Keratinocyte (primary cell): ENCODE measurements around the gene APP. TPM values are rescaled to one million over a fixed set of nuclear protein-coding genes. Genes with fewer than 3 reads are reported as not detected.

ENCODE experiments used
- DNase-seq: peaks from one replicate; pipeline ENCODE4 v3.0.0-alpha.2; 2011; ENCODE audit warnings: low read depth, missing footprints, low spot score
- FAIRE-seq: peaks from 2 replicates; lab custom pipeline; 2011; peaks lifted over from hg19 to GRCh38; lab: Jason Lieb, UNC
- H2AFZ ChIP-seq: 2 replicates; pipeline ENCODE4 v1.6.0; 2012; ENCODE audit warnings: low read length, control low read depth, inconsistent platforms; ENCODE audit not compliant: control insufficient read depth
- H3K27ac ChIP-seq: 2 replicates; pipeline ENCODE4 v1.5.1; 2011; ENCODE audit warnings: low read length; ENCODE audit not compliant: control insufficient read depth, insufficient read depth
- H3K27me3 ChIP-seq: 3 replicates; pipeline ENCODE4 v1.6.0; 2011; ENCODE audit warnings: low read length; ENCODE audit not compliant: control insufficient read depth, insufficient read depth; ENCODE audit errors: extremely low read depth
- H3K36me3 ChIP-seq, 2 experiments: 2 replicates in 1 of 2; 3 replicates in 1 of 2; pipeline ENCODE4 v1.5.1; 2011; ENCODE audit warnings: low read length in 2 of 2, mild to moderate bottlenecking in 1 of 2; ENCODE audit not compliant: control insufficient read depth in 2 of 2, insufficient read depth in 2 of 2; ENCODE audit errors: extremely low read depth in 1 of 2
- H3K4me1 ChIP-seq: 3 replicates; pipeline ENCODE4 v1.5.1; 2011; ENCODE audit warnings: low read length; ENCODE audit not compliant: control insufficient read depth, insufficient read depth; ENCODE audit errors: extremely low read depth
- H3K4me2 ChIP-seq: 3 replicates; pipeline ENCODE4 v1.6.0; 2011; ENCODE audit warnings: low read depth, low read length; ENCODE audit not compliant: control insufficient read depth, insufficient read depth; ENCODE audit errors: extremely low read depth
- H3K4me3 ChIP-seq, 3 experiments: fragments of 200-600 bp in 1 of 3; sonication (generic) in 1 of 3; 2 replicates in 2 of 3; 3 replicates in 1 of 3; pipeline ENCODE4 v1.5.1; 2011 to 2016; ENCODE audit warnings: low read length in 3 of 3, mild to moderate bottlenecking in 3 of 3, control low read depth in 2 of 3, inconsistent platforms in 1 of 3, low read depth in 1 of 3, mixed read lengths in 1 of 3, mixed run types in 1 of 3, moderate library complexity in 1 of 3; ENCODE audit not compliant: control insufficient read depth in 2 of 3, insufficient read depth in 2 of 3; ENCODE audit errors: extremely low read depth in 1 of 3
- H3K79me2 ChIP-seq: 2 replicates; pipeline ENCODE4 v1.6.0; 2012; ENCODE audit warnings: low read length; ENCODE audit not compliant: control insufficient read depth, insufficient read depth
- H3K9ac ChIP-seq: 3 replicates; pipeline ENCODE4 v1.6.0; 2011; ENCODE audit warnings: low read length; ENCODE audit not compliant: control insufficient read depth, insufficient read depth; ENCODE audit errors: extremely low read depth
- H3K9me1 ChIP-seq: 3 replicates; pipeline ENCODE4 v1.6.0; 2011; ENCODE audit warnings: low read length; ENCODE audit not compliant: control insufficient read depth, insufficient read depth; ENCODE audit errors: extremely low read depth
- H3K9me3 ChIP-seq: 2 replicates; pipeline ENCODE4 v1.5.1; 2012; ENCODE audit warnings: low read depth, low read length; ENCODE audit not compliant: control insufficient read depth
- H4K20me1 ChIP-seq: 3 replicates; pipeline ENCODE4 v1.6.0; 2011; ENCODE audit warnings: low read length; ENCODE audit not compliant: control insufficient read depth, insufficient read depth; ENCODE audit errors: extremely low read depth
- EZH2 ChIP-seq: IDR thresholded peaks from one replicate; pipeline ENCODE4 v1.6.1; 2012; ENCODE audit warnings: inconsistent platforms, mild to moderate bottlenecking, low read length, moderate library complexity
- dilution Hi-C: fragments of 300-500 bp; cut with MboI; formaldehyde crosslinking; loops from one replicate; pipeline ENCODE4 v1.7.0; 2020; ENCODE audit warnings: low sequenced_read_pairs; ENCODE audit not compliant: extremely low pct_ligation_motif_present
- polyA plus RNA-seq, 5 experiments: library from polyadenylated mRNA; depleted of rRNA in 3 of 5; stranded (reverse) in 3 of 5; stranded (forward) in 1 of 5; unstranded in 1 of 5; fragments of >200 nt; gene quantifications; 1 replicate in 1 of 5; 2 replicates in 3 of 5; 3 replicates in 1 of 5; pipeline versions ENCODE4 v1.2.1 to v1.2.3, GENCODE V29; 2011 to 2012; ENCODE audit warnings: missing spikeins in 2 of 5, low read depth in 1 of 5, low replicate concordance in 1 of 5
- TF ChIP-seq, protein P1 (sequence below), 3 experiments: IDR thresholded peaks in 1 of 3; conservative IDR thresholded peaks in 1 of 3; optimal IDR thresholded peaks in 1 of 3; 2 replicates in 2 of 3; 3 replicates in 1 of 3; pipeline versions ENCODE3 to v1.5.1; 2011; ENCODE audit warnings: low read length in 3 of 3, mild to moderate bottlenecking in 3 of 3, moderate library complexity in 2 of 3, control low read depth in 1 of 3, inconsistent platforms in 1 of 3; ENCODE audit not compliant: insufficient read depth in 2 of 3; ENCODE audit errors: extremely low read depth in 1 of 3

Gene APP
- polyA plus RNA-seq, 1 donor (not counting 4 experiments of a cell fraction or from before 2014, with no cell fraction given): 1,015 TPM

DNA sequence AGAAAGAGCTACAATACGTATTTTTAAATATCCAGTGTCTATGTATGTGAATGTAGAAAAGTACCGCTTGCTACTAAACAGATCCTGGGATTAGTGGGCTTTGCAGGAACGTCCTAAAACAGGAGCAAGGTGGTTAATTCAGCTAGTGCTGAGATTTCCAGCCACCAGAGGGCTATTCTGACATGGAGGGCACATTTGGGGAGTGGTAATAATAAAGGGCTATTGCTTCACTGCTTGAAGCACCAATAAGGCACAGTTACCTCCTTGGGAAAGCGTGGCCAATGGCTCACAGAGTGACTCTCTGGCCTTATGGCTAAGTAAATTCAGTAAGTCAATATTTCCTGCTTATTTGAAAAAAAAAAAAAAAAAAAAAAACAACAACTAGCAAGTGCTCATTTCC, 283.4 kb downstream of the APP start:
- peaks cover 28 to 38% of the 10 kb centered on the region in 2 experiments for H3K36me3 ChIP-seq
- no peak for FAIRE-seq
- dilution Hi-C loops: no loop called here

DNA sequence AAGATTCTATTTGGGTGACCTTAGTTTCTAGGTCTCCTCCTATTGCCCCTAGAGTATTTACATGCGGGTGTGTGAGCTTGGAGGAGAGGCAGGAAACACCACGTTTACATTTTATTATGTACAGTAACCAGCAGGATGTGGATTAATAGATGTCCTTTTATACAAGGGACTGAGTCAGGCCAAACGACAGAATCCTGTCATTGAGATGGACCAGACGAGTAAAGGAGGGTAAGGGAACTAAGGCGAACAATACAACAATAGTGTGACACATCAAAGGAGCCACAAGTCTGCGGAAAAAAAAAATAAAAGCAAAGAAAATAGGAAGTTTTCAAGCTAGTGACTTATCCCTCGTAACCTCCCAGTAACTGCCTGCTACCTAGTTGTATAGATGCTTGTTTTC, 284.7 kb downstream of the APP start:
- H3K9ac ChIP-seq: no peak overlapping the region
- H3K4me1 ChIP-seq: no peaks in the 10 kb centered on the region
- H3K4me2 ChIP-seq: no peak overlapping the region
- no peak overlapping the region for H3K27ac ChIP-seq
- no peak overlapping the region for H3K4me3 ChIP-seq
- no peaks in the 10 kb centered on the region for H3K9me3 ChIP-seq
- DNase-seq: no peak
- no peaks in the 10 kb centered on the region for H3K79me2 ChIP-seq
- peaks cover 3% of the 10 kb centered on the region for H3K9me1 ChIP-seq
- H2AFZ ChIP-seq: no peak overlapping the region
- FAIRE-seq: no peak
- dilution Hi-C loops: no loop called here
- TF ChIP-seq EZH2: no peak
- H3K27me3 ChIP-seq: no peaks in the 10 kb centered on the region
- H4K20me1 ChIP-seq: peaks cover 3% of the 10 kb centered on the region
- H3K36me3 ChIP-seq: peaks cover 33 to 38% of the 10 kb centered on the region in 2 experiments

More for the DNA sequence above, 283.4 kb downstream of the APP start:
- no peak for DNase-seq
- no peak for TF ChIP-seq EZH2
- Histone ChIP-seq H3K9me1 (peaks cover 3% of the 10 kb centered on the region), H3K27ac (no peak overlapping the region), H3K9me3 (no peaks in the 10 kb centered on the region), H3K9ac (no peak overlapping the region), H3K4me2 (no peak overlapping the region), H4K20me1 (peaks cover 3% of the 10 kb centered on the region), H3K4me3 (no peak overlapping the region), H3K27me3 (no peaks in the 10 kb centered on the region), H3K79me2 (no peaks in the 10 kb centered on the region), H2AFZ (no peak overlapping the region), H3K4me1 (no peaks in the 10 kb centered on the region)

- no peaks in the 10 kb centered on the region for H3K4me1 ChIP-seq
- DNase-seq (no peak), FAIRE-seq (no peak)
- peaks cover 3% of the 10 kb centered on the region for H3K9me1 ChIP-seq
- H4K20me1 ChIP-seq: peaks cover 3% of the 10 kb centered on the region
- H3K79me2 ChIP-seq: no peaks in the 10 kb centered on the region
- no peak overlapping the region for H3K4me2 ChIP-seq
- H3K4me3 ChIP-seq: no peak overlapping the region
- H3K27me3 ChIP-seq: no peaks in the 10 kb centered on the region
- no peaks in the 10 kb centered on the region for H3K9me3 ChIP-seq
- TF ChIP-seq, protein P1, sequence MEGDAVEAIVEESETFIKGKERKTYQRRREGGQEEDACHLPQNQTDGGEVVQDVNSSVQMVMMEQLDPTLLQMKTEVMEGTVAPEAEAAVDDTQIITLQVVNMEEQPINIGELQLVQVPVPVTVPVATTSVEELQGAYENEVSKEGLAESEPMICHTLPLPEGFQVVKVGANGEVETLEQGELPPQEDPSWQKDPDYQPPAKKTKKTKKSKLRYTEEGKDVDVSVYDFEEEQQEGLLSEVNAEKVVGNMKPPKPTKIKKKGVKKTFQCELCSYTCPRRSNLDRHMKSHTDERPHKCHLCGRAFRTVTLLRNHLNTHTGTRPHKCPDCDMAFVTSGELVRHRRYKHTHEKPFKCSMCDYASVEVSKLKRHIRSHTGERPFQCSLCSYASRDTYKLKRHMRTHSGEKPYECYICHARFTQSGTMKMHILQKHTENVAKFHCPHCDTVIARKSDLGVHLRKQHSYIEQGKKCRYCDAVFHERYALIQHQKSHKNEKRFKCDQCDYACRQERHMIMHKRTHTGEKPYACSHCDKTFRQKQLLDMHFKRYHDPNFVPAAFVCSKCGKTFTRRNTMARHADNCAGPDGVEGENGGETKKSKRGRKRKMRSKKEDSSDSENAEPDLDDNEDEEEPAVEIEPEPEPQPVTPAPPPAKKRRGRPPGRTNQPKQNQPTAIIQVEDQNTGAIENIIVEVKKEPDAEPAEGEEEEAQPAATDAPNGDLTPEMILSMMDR (optimal IDR thresholded peaks at IDR 0.05 in 1 of 3, IDR thresholded peaks at IDR 0.05 in 1 of 3, conservative IDR thresholded peaks at IDR 0.05 in 1 of 3; ENCODE audit: extremely low read depth in 1 of 3, insufficient read depth in 2 of 3, low read length in 3 of 3): no peak
- TF ChIP-seq EZH2: no peak
- no peak overlapping the region for H3K9ac ChIP-seq
- dilution Hi-C loops: no loop called here
- H2AFZ ChIP-seq: no peak overlapping the region
- H3K36me3 ChIP-seq: peaks cover 31 to 38% of the 10 kb centered on the region in 2 experiments
- H3K27ac ChIP-seq: no peak overlapping the region
Observed at GRCh38 chr21:25885405-25885804, 285.2 kb downstream of the APP start.
